GM12878 (cell line): Measurements from ENCODE around the gene HSD17B1. TPM values are rescaled to one million over a fixed set of nuclear protein-coding genes. Genes with fewer than 3 reads are reported as not detected.

Source experiments
- CBFB ChIP-seq: IDR thresholded peaks from 2 replicates; pipeline ENCODE4 v1.6.1; 2016; ENCODE audit warnings: antibody characterized with exemption, low read depth
- CREM ChIP-seq: IDR thresholded peaks from 2 replicates; pipeline ENCODE4 v1.6.1; 2014; ENCODE audit warnings: antibody characterized with exemption, low read depth
- ETV6 ChIP-seq, 2 experiments: fragments of 450-650 bp in 1 of 2; IDR thresholded peaks in 1 of 2; conservative IDR thresholded peaks in 1 of 2; 2 replicates each; pipeline ENCODE4 v1.6.1; 2014; ENCODE audit warnings: antibody characterized with exemption in 1 of 2, borderline replicate concordance in 1 of 2, low read depth in 1 of 2, mild to moderate bottlenecking in 1 of 2, moderate library complexity in 1 of 2
- HCFC1 ChIP-seq: fragments of 150-350 bp; IDR thresholded peaks from 2 replicates; pipeline ENCODE4 v1.6.1; 2014; ENCODE audit warnings: low read length
- KLF5 ChIP-seq: fragments of 450-650 bp; IDR thresholded peaks from 2 replicates; pipeline ENCODE4 v1.6.1; 2014; ENCODE audit warnings: mild to moderate bottlenecking; ENCODE audit not compliant: partially characterized antibody
- polyA plus RNA-seq, 11 experiments: library from polyadenylated mRNA; depleted of rRNA in 4 of 11; unstranded in 6 of 11; stranded (reverse) in 5 of 11; fragments of >200 nt; fragmentation: Nextera tagmentation in 4 of 11; fragmentation: Illumina TruSeq in 1 of 11; extraction: Ambion mirVana in 4 of 11; extraction: Trizol in 1 of 11; gene quantifications; 1 replicate in 1 of 11; 2 replicates in 10 of 11; pipeline versions ENCODE4 v1.2.1 to v1.2.3, GENCODE V29; 2011 to 2016; ENCODE audit warnings: inconsistent platforms in 2 of 11, missing spikeins in 2 of 11, low read depth in 1 of 11
- total RNA-seq, 4 experiments: library from RNA; depleted of rRNA in 3 of 4; stranded (reverse); fragments of >200 nt in 3 of 4; fragmentation: Illumina TruSeq in 1 of 4; extraction: Trizol in 1 of 4; gene quantifications; 2 replicates each; pipeline versions ENCODE4 v1.2.1 to v1.2.3, GENCODE V29; 2013 to 2021
- TF ChIP-seq, protein P1 (sequence below): fragments of 450-650 bp; IDR thresholded peaks from 2 replicates; pipeline ENCODE4 v1.6.1; 2016; ENCODE audit warnings: mild to moderate bottlenecking
- TF ChIP-seq, protein P2 (sequence below): fragments of 450-650 bp; IDR thresholded peaks from 2 replicates; pipeline ENCODE4 v1.6.1; 2016; ENCODE audit warnings: mild to moderate bottlenecking

The HSD17B1 gene
- total and polyA plus RNA-seq, 10 of the 15 experiments (the other 5 are each of a cell fraction or from before 2014, with no cell fraction given) = 0.15 to 1.1 (median 0.42) TPM

DNA sequence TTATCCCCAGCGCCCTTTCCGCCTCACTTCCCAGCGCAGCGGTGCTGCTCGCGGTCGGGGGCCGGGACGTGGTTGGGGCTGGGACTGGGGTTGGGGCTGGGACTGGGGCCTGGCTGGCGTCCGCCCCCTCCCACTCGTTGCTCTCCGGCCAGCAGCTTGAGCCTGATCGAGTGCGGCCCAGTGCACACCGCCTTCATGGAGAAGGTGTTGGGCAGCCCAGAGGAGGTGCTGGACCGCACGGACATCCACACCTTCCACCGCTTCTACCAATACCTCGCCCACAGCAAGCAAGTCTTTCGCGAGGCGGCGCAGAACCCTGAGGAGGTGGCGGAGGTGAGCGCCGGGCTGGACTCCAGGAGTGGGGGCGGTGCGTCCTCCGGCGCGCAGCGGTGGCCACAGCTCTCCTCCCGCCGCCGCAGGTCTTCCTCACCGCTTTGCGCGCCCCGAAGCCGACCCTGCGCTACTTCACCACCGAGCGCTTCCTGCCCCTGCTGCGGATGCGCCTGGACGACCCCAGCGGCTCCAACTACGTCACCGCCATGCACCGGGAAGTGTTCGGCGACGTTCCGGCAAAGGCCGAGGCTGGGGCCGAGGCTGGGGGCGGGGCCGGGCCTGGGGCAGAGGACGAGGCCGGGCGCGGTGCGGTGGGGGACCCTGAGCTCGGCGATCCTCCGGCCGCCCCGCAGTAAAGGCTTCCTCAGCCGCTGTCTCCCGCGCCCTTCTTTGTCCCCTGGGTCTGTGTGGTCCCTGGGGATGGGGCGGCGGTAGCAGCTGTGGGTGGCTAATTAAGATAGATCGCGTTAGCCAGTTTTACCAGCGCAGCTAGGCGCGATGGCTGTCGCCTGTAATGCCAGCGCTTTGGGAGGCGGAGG lies 1.8 kb downstream of the HSD17B1 start (continued):
- TF ChIP-seq ETV6 (conservative IDR thresholded peaks at IDR 0.05 in 1 of 2, IDR thresholded peaks at IDR 0.05 in 1 of 2; ENCODE audit: borderline replicate concordance in 1 of 2, low read depth in 1 of 2) (no peak), HCFC1 (peak; percentile 38; the same call in 1 of the 2 replicates), CBFB (no peak), CREM (peak; percentile 92), KLF5 (peak; percentile 59)
- TF ChIP-seq, protein P1, sequence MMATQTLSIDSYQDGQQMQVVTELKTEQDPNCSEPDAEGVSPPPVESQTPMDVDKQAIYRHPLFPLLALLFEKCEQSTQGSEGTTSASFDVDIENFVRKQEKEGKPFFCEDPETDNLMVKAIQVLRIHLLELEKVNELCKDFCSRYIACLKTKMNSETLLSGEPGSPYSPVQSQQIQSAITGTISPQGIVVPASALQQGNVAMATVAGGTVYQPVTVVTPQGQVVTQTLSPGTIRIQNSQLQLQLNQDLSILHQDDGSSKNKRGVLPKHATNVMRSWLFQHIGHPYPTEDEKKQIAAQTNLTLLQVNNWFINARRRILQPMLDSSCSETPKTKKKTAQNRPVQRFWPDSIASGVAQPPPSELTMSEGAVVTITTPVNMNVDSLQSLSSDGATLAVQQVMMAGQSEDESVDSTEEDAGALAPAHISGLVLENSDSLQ = peak; percentile 26; the same call in 1 of the 2 replicates
- TF ChIP-seq, protein P2, sequence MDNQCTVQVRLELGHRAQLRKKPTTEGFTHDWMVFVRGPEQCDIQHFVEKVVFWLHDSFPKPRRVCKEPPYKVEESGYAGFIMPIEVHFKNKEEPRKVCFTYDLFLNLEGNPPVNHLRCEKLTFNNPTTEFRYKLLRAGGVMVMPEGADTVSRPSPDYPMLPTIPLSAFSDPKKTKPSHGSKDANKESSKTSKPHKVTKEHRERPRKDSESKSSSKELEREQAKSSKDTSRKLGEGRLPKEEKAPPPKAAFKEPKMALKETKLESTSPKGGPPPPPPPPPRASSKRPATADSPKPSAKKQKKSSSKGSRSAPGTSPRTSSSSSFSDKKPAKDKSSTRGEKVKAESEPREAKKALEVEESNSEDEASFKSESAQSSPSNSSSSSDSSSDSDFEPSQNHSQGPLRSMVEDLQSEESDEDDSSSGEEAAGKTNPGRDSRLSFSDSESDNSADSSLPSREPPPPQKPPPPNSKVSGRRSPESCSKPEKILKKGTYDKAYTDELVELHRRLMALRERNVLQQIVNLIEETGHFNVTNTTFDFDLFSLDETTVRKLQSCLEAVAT = 0 out of 2 replicates have a peak, but pooled peaks have one; percentile 10
